Adrenal gland (tissue), 5 donors: ENCODE data around the gene AHRR.

ENCODE experiments used
- POLR2A ChIP-seq, 2 donors: fragments of 450-650 bp; IDR thresholded peaks; one replicate each; pipeline ENCODE4 v1.6.1; 2017; ENCODE audit warnings: antibody characterized with exemption in 2 of 2, mild to moderate bottlenecking in 2 of 2, moderate library complexity in 1 of 2
- TF ChIP-seq, protein P1 (sequence below), 6 experiments: fragments of 450-650 bp in 4 of 6; fragments of 200-600 bp in 2 of 6; sonication (generic) in 1 of 6; IDR thresholded peaks; 1 replicate in 5 of 6; 2 replicates in 1 of 6; pipeline versions ENCODE4 v1.5.1 to v1.8.0; 2016 to 2021; ENCODE audit warnings: antibody characterized with exemption in 6 of 6, mild to moderate bottlenecking in 2 of 6, moderate library complexity in 1 of 6
- donor health status: DM: no; HTN: no; CAD: no.

DNA sequence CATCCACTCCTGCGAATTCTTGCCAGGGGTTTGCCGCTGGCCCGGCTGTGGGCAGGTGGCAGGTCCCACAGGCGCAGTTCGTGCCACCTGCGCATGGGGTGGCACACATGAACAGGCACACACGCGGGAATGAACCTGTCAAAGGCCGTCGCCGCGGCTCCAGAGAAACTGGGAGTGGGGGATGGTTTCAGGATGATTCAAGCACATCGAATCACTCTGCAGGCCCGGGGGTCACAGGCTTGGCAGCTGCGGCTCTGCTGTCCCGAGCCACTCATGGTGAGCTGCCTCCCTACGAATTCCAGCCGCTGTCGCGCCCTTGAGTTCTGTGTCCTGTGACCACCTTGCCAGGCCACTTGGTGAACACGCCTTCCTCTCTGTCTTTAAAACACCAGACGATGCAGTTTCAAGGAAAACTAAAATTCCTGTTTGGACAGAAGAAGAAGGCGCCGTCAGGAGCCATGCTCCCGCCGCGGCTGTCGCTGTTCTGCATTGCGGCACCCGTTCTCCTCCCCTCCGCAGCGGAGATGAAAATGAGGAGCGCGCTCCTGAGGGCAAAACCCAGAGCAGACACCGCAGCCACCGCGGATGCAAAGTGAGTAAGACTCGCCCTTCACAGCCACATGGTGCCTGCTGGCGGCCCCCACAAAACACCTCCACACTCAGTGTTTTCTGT is 106.0 kb downstream of the AHRR start:
- TF ChIP-seq, protein P1, sequence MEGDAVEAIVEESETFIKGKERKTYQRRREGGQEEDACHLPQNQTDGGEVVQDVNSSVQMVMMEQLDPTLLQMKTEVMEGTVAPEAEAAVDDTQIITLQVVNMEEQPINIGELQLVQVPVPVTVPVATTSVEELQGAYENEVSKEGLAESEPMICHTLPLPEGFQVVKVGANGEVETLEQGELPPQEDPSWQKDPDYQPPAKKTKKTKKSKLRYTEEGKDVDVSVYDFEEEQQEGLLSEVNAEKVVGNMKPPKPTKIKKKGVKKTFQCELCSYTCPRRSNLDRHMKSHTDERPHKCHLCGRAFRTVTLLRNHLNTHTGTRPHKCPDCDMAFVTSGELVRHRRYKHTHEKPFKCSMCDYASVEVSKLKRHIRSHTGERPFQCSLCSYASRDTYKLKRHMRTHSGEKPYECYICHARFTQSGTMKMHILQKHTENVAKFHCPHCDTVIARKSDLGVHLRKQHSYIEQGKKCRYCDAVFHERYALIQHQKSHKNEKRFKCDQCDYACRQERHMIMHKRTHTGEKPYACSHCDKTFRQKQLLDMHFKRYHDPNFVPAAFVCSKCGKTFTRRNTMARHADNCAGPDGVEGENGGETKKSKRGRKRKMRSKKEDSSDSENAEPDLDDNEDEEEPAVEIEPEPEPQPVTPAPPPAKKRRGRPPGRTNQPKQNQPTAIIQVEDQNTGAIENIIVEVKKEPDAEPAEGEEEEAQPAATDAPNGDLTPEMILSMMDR (IDR thresholded peaks at IDR 0.05) = no peak
- no peak for TF ChIP-seq POLR2A (IDR thresholded peaks at IDR 0.05)
